SK-N-MC (cell line): ENCODE measurements around the gene ARG1.
"Not testable (repeated sequence)": the region's sequence is repeated elsewhere in the genome, so short reads cannot be mapped to it uniquely, and the experiment has no call there.

Source experiments
- DNase-seq: peaks from one replicate; pipeline ENCODE4 v3.0.0-alpha.2; 2011; ENCODE audit warnings: low read depth, low spot score
- H3K27ac ChIP-seq: fragments of 200-600 bp; sonication (generic); 2 replicates; pipeline ENCODE4 v1.5.1; 2016; ENCODE audit warnings: mixed run types
- H3K36me3 ChIP-seq: fragments of 200-600 bp; sonication (generic); 2 replicates; pipeline ENCODE4 v1.6.1; 2017; ENCODE audit warnings: antibody characterized with exemption, low read length, mixed read lengths; ENCODE audit not compliant: insufficient read depth
- H3K4me3 ChIP-seq: fragments of 200-600 bp; sonication (generic); 2 replicates; pipeline ENCODE4 v1.5.1; 2016
- H3K9ac ChIP-seq: fragments of 200-600 bp; sonication (generic); 2 replicates; pipeline ENCODE4 v1.8.0; 2017; ENCODE audit warnings: mixed run types, mixed read lengths; ENCODE audit not compliant: insufficient read length
- H3K9me3 ChIP-seq: fragments of 200-600 bp; sonication (generic); 2 replicates; pipeline ENCODE4 v1.6.1; 2017; ENCODE audit warnings: low read depth, mild to moderate bottlenecking, antibody characterized with exemption, low read length, moderate library complexity, mixed read lengths
- EZH2 ChIP-seq: fragments of 200-600 bp; sonication (generic); IDR thresholded peaks from one replicate; pipeline ENCODE4 v1.6.1; 2017; ENCODE audit warnings: antibody characterized with exemption
- FOXP2 ChIP-seq: optimal IDR thresholded peaks from 2 replicates; pipeline ENCODE3; 2011; ENCODE audit warnings: mild to moderate bottlenecking, moderate library complexity; ENCODE audit not compliant: insufficient read depth; ENCODE audit errors: extremely low read length, control extremely low read depth
- POLR2AphosphoS5 ChIP-seq: IDR thresholded peaks from 2 replicates; pipeline ENCODE4 v1.6.1; 2012; ENCODE audit warnings: mild to moderate bottlenecking, low read depth, low read length, borderline replicate concordance

ARG1 gene

DNA sequence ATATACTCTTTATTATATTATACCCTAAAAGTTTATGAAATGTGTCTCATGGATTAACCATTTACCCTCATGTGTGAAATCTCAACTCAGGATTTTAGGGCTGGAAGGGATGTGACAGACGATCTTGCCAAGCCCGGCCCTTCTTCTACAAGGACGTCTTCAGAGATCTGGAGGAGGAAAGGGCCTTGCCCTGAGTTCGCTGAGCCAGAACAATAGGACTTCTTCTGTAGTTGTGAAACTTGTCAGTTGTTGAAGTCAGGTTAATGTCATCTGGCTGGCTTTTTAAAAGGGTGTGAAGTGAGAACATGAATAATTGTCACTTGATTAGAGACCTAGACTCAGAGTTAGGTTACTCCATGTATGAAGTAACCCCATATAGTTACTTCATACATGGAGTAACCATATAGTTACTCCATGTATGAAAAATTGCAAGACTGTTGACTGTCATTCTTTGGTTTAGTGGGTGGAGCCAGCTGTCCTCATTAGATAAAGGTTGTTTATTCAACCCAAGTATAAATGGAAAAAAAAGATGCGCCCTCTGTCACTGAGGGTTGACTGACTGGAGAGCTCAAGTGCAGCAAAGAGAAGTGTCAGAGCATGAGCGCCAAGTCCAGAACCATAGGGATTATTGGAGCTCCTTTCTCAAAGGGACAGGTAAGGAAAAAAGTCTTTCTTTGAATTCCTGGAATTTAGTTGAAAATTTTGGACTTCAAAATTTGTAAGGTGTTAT lies at the start of gene ARG1:
ARG1 (plus strand) TSS at position 541 of the 730 bp plus-strand sequence; CDS start at position 598, 57 bp downstream.
- Histone ChIP-seq H3K9me3 (no peaks in the 10 kb centered on the region), H3K9ac (no peak within 1 kb of the TSS), H3K27ac (no peak within 1 kb of the TSS), H3K36me3 (peaks cover 4% of the 10 kb centered on the region; the same call in 1 of the 2 replicates), H3K4me3 (no peak within 1 kb of the TSS)
- no peak for DNase-seq
- TF ChIP-seq EZH2 (no peak), POLR2AphosphoS5 (no peak), FOXP2 (no peak)

DNA sequence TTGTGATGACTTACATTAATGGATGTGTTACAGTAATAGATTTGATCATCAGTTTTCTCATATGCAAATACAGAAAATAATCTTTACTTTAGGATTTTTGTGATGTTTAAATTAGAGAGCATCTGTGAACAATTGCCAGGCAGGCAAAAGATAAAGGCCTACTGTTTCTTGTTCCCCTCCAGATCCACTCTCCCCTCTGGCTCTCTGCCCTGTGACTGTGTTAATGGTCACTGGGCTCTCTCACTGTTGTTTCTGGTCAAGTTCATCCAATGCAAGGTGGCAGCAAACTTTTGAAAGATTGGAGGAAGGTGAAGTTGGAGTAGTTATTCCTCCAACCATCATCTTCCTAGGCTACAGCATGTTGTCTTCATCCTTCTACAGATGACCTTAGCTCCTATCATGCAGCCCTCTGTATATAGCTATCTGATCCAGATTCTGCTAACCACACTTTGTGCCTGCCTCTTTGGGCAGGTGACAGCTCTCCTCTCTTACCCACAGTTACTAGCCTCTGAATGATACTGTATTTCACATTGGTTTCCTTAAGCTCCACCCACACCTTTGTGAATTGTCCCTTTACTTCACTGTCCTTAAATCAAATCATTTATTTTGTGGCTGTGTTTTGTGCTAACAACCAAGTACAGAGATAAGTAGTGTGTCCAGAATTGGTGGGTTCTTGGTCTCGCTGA lies 48.9 kb upstream of the ARG1 start:
- no peak overlapping the region for H3K4me3 ChIP-seq
- no peak overlapping the region for H3K9ac ChIP-seq
- H3K36me3 ChIP-seq: no peaks in the 10 kb centered on the region
- no peaks in the 10 kb centered on the region; the same call in 1 of the 2 replicates for H3K9me3 ChIP-seq
- no peak overlapping the region for H3K27ac ChIP-seq
- DNase-seq: no peak
- TF ChIP-seq POLR2AphosphoS5 (no peak), FOXP2 (no peak), EZH2 (no peak)

- DNase-seq: no peak
- Histone ChIP-seq H3K27ac (no peak overlapping the region), H3K36me3 (no peaks in the 10 kb centered on the region), H3K4me3 (no peak overlapping the region), H3K9ac (no peak overlapping the region), H3K9me3 (no peaks in the 10 kb centered on the region)
- TF ChIP-seq POLR2AphosphoS5: no peak
- no peak for TF ChIP-seq EZH2
- TF ChIP-seq FOXP2: no peak
These were observed 48.2 kb upstream of the ARG1 start for GRCh38 chr6:131524695-131525336.

GRCh38 chr6:131530936-131531335 lies 42.1 kb upstream of the ARG1 start:
- H3K36me3 ChIP-seq, H3K27ac ChIP-seq, H3K9ac ChIP-seq, H3K4me3 ChIP-seq, H3K9me3 ChIP-seq, DNase-seq: not testable (repeated sequence)

- not testable (repeated sequence) for H3K27ac ChIP-seq, H3K4me3 ChIP-seq, DNase-seq, H3K9ac ChIP-seq, H3K36me3 ChIP-seq, H3K9me3 ChIP-seq
These were observed 41.3 kb upstream of the ARG1 start for GRCh38 chr6:131531681-131532080.

GRCh38 chr6:131532580-131533039 lies 40.4 kb upstream of the ARG1 start:
- TF ChIP-seq FOXP2 (no peak), EZH2 (no peak), POLR2AphosphoS5 (no peak)
- no peak overlapping the region for H3K4me3 ChIP-seq
- peak overlapping the region; percentile 4 for H3K9ac ChIP-seq
- no peaks in the 10 kb centered on the region for H3K9me3 ChIP-seq
- H3K36me3 ChIP-seq: no peaks in the 10 kb centered on the region
- peak overlapping the region; percentile 88 for H3K27ac ChIP-seq
- DNase-seq: no peak

DNA sequence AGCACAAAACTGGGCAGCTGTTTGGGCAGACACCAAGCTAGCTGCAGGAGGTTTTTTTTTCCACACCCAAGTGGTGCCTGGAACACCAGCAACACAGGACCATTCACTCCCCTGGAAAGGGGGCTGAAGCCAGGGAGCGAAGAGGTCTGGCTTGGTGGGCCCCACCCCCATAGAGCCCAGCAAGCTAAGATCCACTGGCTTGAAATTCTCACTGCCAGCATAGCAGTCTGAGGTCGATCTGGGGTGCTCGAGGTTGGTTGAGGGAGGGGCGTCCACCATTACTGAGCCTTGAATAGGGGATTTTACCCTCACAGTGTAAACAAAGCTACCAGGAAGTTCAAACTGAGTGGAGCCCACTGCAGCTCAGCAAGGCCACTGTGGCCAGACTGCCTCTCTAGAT lies 34.4 kb upstream of the ARG1 start:
- H3K9ac ChIP-seq, H3K9me3 ChIP-seq, H3K27ac ChIP-seq, H3K4me3 ChIP-seq, DNase-seq, H3K36me3 ChIP-seq: not testable (repeated sequence)

DNA sequence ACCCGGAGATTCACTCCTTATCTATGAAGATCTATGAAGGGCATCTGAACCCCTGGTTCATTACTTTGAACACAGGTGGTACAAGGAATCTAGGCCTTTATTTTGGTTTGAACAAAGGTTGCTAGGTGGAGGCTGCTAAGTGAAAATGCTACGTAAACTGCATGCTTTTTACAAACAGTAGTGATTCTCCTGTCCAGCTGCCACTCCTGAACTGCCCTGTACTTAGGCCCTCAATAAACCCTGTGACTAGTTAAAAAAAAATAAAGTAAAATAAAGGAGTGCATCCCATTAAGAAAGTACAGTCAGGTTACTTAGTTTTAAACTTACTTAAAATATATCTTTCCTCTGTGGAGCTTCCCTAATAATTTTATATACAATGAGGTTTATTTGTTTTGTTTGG lies 27.7 kb upstream of the ARG1 start:
- H3K27ac ChIP-seq: no peak overlapping the region
- DNase-seq: no peak
- H3K9ac ChIP-seq: no peak overlapping the region
- H3K9me3 ChIP-seq: no peaks in the 10 kb centered on the region
- no peak overlapping the region for H3K4me3 ChIP-seq
- TF ChIP-seq FOXP2 (no peak), POLR2AphosphoS5 (no peak), EZH2 (no peak)
- H3K36me3 ChIP-seq: no peaks in the 10 kb centered on the region

DNA sequence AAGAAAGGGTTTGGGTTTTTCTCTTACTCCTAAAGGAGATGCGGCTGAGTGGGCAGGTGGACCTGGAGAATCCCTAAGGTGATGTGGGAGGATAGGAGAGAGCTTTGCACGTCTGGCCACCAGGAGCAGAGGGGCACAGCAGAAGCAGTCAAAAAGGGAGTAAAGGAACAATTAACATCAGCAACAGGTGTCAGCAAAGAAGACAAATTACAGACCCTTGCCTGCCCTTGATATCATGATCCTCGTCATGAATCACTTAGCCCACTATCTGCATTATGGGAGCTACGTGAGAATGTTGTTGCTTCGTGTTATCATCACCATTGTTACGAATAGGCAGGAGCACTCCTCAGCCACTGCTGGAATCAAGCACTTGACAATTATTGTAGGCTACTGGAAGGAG lies 25.5 kb upstream of the ARG1 start:
- H3K27ac ChIP-seq: no peak overlapping the region
- no peaks in the 10 kb centered on the region for H3K9me3 ChIP-seq
- H3K9ac ChIP-seq: no peak overlapping the region
- TF ChIP-seq FOXP2 (no peak), EZH2 (no peak), POLR2AphosphoS5 (no peak)
- no peaks in the 10 kb centered on the region for H3K36me3 ChIP-seq
- H3K4me3 ChIP-seq: no peak overlapping the region
- no peak for DNase-seq
